WTC11 (cell line): ENCODE data around the gene MTTP. TPM values are rescaled to one million over a fixed set of nuclear protein-coding genes. Genes with fewer than 3 reads are reported as not detected.

Experiments used
- ATAC-seq: fragments of 200-7000 bp; cut with Tn5 transposase; 2 replicates; pipeline ENCODE4 v1.10.0; 2021; ENCODE audit warnings: mild to moderate bottlenecking, moderate library complexity
- CTCF ChIA-PET: fragments of 300-600 bp; sonication (Branson Sonifier 250); formaldehyde crosslinking; loops from one replicate; lab custom pipeline; 2021; ENCODE audit warnings: antibody characterized with exemption; lab: Charles Lee
- POLR2A ChIA-PET: fragments of 350-600 bp; sonication (Branson Sonifier 250); formaldehyde crosslinking; loops from one replicate; lab custom pipeline; 2021; ENCODE audit warnings: antibody characterized with exemption; lab: Charles Lee
- DNase-seq: peaks from one replicate; pipeline ENCODE4 v3.0.0; 2021; ENCODE audit warnings: low spot score
- H3K27ac Mint-ChIP-seq: 2 replicates; pipeline ENCODE4 v1.8.0; 2021; ENCODE audit warnings: mixed read lengths
- H3K27me3 Mint-ChIP-seq: 2 replicates; pipeline ENCODE4 v1.8.0; 2021; ENCODE audit warnings: low read depth, mild to moderate bottlenecking, moderate library complexity, mixed read lengths
- H3K36me3 Mint-ChIP-seq: 2 replicates; pipeline ENCODE4 v1.8.0; 2021; ENCODE audit warnings: mixed read lengths
- H3K4me1 Mint-ChIP-seq: 2 replicates; pipeline ENCODE4 v1.8.0; 2022; ENCODE audit warnings: mixed read lengths
- H3K4me3 Mint-ChIP-seq: 2 replicates; pipeline ENCODE4 v1.8.0; 2021; ENCODE audit warnings: mild to moderate bottlenecking, moderate library complexity, mixed read lengths
- H3K9me3 Mint-ChIP-seq: 2 replicates; pipeline ENCODE4 v1.8.0; 2021; ENCODE audit warnings: mixed read lengths
- AFF4 ChIP-seq: sonication (generic); formaldehyde crosslinking; IDR thresholded peaks from 2 replicates; pipeline ENCODE4 v1.8.1; 2023; ENCODE audit warnings: mild to moderate bottlenecking, missing genetic modification reagents, borderline replicate concordance
- E2F4 ChIP-seq: sonication (generic); formaldehyde crosslinking; IDR thresholded peaks from 2 replicates; pipeline ENCODE4 v1.8.1; 2022; ENCODE audit warnings: low read depth, mild to moderate bottlenecking, moderate library complexity, missing genetic modification reagents, borderline replicate concordance
- EMX1 ChIP-seq: fragments of 250-450 bp; sonication (Bioruptor Pico); IDR thresholded peaks from 2 replicates; pipeline ENCODE4 v1.8.0; 2021; ENCODE audit warnings: mild to moderate bottlenecking
- FOXP1 ChIP-seq: sonication (generic); formaldehyde crosslinking; IDR thresholded peaks from 2 replicates; pipeline ENCODE4 v1.8.0; 2022; ENCODE audit warnings: missing genetic modification reagents, mild to moderate bottlenecking, moderate library complexity, borderline replicate concordance
- FOXP4 ChIP-seq: sonication (generic); formaldehyde crosslinking; IDR thresholded peaks from 2 replicates; pipeline ENCODE4 v1.8.0; 2022; ENCODE audit warnings: mild to moderate bottlenecking, missing genetic modification reagents
- GABPB1 ChIP-seq: sonication (generic); formaldehyde crosslinking; IDR thresholded peaks from 2 replicates; pipeline ENCODE4 v1.8.1; 2023; ENCODE audit warnings: mild to moderate bottlenecking, missing genetic modification reagents
- GTF2I ChIP-seq: fragments of 250-450 bp; sonication (Bioruptor Pico); conservative IDR thresholded peaks from 2 replicates; pipeline ENCODE4 v1.4.0; 2021; ENCODE audit warnings: mild to moderate bottlenecking
- HMGA2 ChIP-seq: fragments of 250-450 bp; sonication (Bioruptor Pico); IDR thresholded peaks from 2 replicates; pipeline ENCODE4 v1.4.0; 2021; ENCODE audit warnings: mild to moderate bottlenecking, moderate library complexity
- JUN ChIP-seq: sonication (generic); formaldehyde crosslinking; IDR thresholded peaks from 2 replicates; pipeline ENCODE4 v1.8.0; 2023; ENCODE audit warnings: mild to moderate bottlenecking, missing genetic modification reagents
- MLX ChIP-seq: sonication (generic); formaldehyde crosslinking; IDR thresholded peaks from 2 replicates; pipeline ENCODE4 v1.8.1; 2023; ENCODE audit warnings: mild to moderate bottlenecking, missing genetic modification reagents, moderate library complexity
- NR1H2 ChIP-seq: sonication (generic); formaldehyde crosslinking; IDR thresholded peaks from 2 replicates; pipeline ENCODE4 v1.9.0; 2021; ENCODE audit warnings: mild to moderate bottlenecking, moderate library complexity, missing genetic modification reagents
- SP1 ChIP-seq: sonication (generic); formaldehyde crosslinking; conservative IDR thresholded peaks from 2 replicates; pipeline ENCODE4 v1.8.1; 2022; ENCODE audit warnings: missing genetic modification reagents
- STAT6 ChIP-seq: sonication (generic); formaldehyde crosslinking; conservative IDR thresholded peaks from 2 replicates; pipeline ENCODE4 v1.8.1; 2023; ENCODE audit warnings: mild to moderate bottlenecking, low read depth, missing genetic modification reagents, moderate library complexity
- USF1 ChIP-seq: sonication (generic); formaldehyde crosslinking; IDR thresholded peaks from 2 replicates; pipeline ENCODE4 v1.8.0; 2022; ENCODE audit warnings: mild to moderate bottlenecking, missing genetic modification reagents
- ZMAT4 ChIP-seq: fragments of 250-450 bp; sonication (Bioruptor Pico); IDR thresholded peaks from 2 replicates; pipeline ENCODE4 v1.9.0; 2021; ENCODE audit warnings: mild to moderate bottlenecking
- ZNF121 ChIP-seq: sonication (generic); formaldehyde crosslinking; IDR thresholded peaks from 2 replicates; pipeline ENCODE4 v1.8.0; 2023; ENCODE audit warnings: missing genetic modification reagents
- ZNF232 ChIP-seq: sonication (generic); formaldehyde crosslinking; IDR thresholded peaks from 2 replicates; pipeline ENCODE4 v1.8.0; 2022; ENCODE audit warnings: mild to moderate bottlenecking, missing genetic modification reagents
- ZNF263 ChIP-seq: sonication (generic); formaldehyde crosslinking; IDR thresholded peaks from 2 replicates; pipeline ENCODE4 v1.8.1; 2022; ENCODE audit warnings: low read depth, mild to moderate bottlenecking, moderate library complexity, missing genetic modification reagents
- ZNF425 ChIP-seq: fragments of 250-450 bp; sonication (Bioruptor Pico); conservative IDR thresholded peaks from 2 replicates; pipeline ENCODE4 v1.9.0; 2021; ENCODE audit warnings: mild to moderate bottlenecking
- total RNA-seq: library from RNA; stranded (reverse); gene quantifications from 3 replicates; pipeline ENCODE4 v1.2.3, GENCODE V29; 2021

The MTTP gene
- total RNA-seq, 1 experiment from 2014 or later: 0.26 TPM

- CTCF ChIA-PET: no interaction called here
- Mint-ChIP-seq H3K36me3 (no peaks in the 10 kb centered on the region), H3K4me1 (0 out of 2 replicates have a peak, but pooled peaks cover 3% of the 10 kb centered on the region), H3K27me3 (no peaks in the 10 kb centered on the region; the same call in 1 of the 2 replicates), H3K4me3 (peak overlapping the region; percentile 49), H3K27ac (no peak overlapping the region), H3K9me3 (no peaks in the 10 kb centered on the region)
- TF ChIP-seq JUN (CRISPR knock-in tag) (no peak), ZNF232 (CRISPR knock-in tag) (no peak), MLX (CRISPR knock-in tag) (no peak), E2F4 (CRISPR knock-in tag) (no peak), NR1H2 (CRISPR knock-in tag) (no peak), ZMAT4 (CRISPR knock-in tag) (no peak), ZNF121 (CRISPR knock-in tag) (no peak), ZNF425 (no peak), GTF2I (CRISPR knock-in tag) (no peak), STAT6 (CRISPR knock-in tag) (no peak)
- no peak for DNase-seq
- POLR2A ChIA-PET: no interaction called here
- no peak for ATAC-seq
Measured at GRCh38 chr4:99564921-99565320, 9.7 kb upstream of the MTTP start.

- Mint-ChIP-seq H3K27ac (no peak overlapping the region), H3K36me3 (no peaks in the 10 kb centered on the region), H3K4me3 (no peak overlapping the region), H3K9me3 (no peaks in the 10 kb centered on the region), H3K4me1 (peaks cover 9% of the 10 kb centered on the region), H3K27me3 (peaks cover 4% of the 10 kb centered on the region; the same call in 1 of the 2 replicates)
- ChIA-PET CTCF (no interaction called here), POLR2A (no interaction called here)
- no peak for DNase-seq
- no peak for ATAC-seq
- TF ChIP-seq GABPB1 (CRISPR knock-in tag): no peak
- TF ChIP-seq SP1 (CRISPR knock-in tag): no peak
- TF ChIP-seq EMX1 (CRISPR knock-in tag): no peak
- TF ChIP-seq USF1 (CRISPR knock-in tag): no peak
- no peak for TF ChIP-seq FOXP4
- no peak for TF ChIP-seq ZNF263 (CRISPR knock-in tag)
- TF ChIP-seq AFF4 (CRISPR knock-in tag): no peak
- no peak for TF ChIP-seq HMGA2 (CRISPR knock-in tag)
- no peak for TF ChIP-seq FOXP1 (CRISPR knock-in tag)
Measured at GRCh38 chr4:99571883-99572282, 2.7 kb upstream of the MTTP start.
